Glutamatergic neuron (in vitro differentiated cells): Measurements from ENCODE around the gene TEX48. TPM values are rescaled to one million over a fixed set of nuclear protein-coding genes. Genes with fewer than 3 reads are reported as not detected.

Source experiments
- DNase-seq: peaks from one replicate; pipeline ENCODE4 v3.0.0; 2022
- H3K27ac Mint-ChIP-seq: one replicate; pipeline ENCODE4 v1.8.0; 2020; ENCODE audit warnings: mild to moderate bottlenecking, mixed read lengths, inconsistent platforms; ENCODE audit not compliant: unreplicated experiment
- H3K27me3 Mint-ChIP-seq: one replicate; pipeline ENCODE4 v1.8.0; 2020; ENCODE audit warnings: mild to moderate bottlenecking, moderate library complexity, mixed read lengths, inconsistent platforms; ENCODE audit not compliant: unreplicated experiment
- H3K36me3 Mint-ChIP-seq: one replicate; pipeline ENCODE4 v1.8.0; 2020; ENCODE audit warnings: mild to moderate bottlenecking, mixed read lengths, inconsistent platforms; ENCODE audit not compliant: unreplicated experiment
- H3K4me1 Mint-ChIP-seq: one replicate; pipeline ENCODE4 v1.8.0; 2020; ENCODE audit warnings: mild to moderate bottlenecking, low read depth, mixed read lengths, inconsistent platforms; ENCODE audit not compliant: unreplicated experiment
- H3K4me3 Mint-ChIP-seq: one replicate; pipeline ENCODE4 v1.8.0; 2020; ENCODE audit warnings: mild to moderate bottlenecking, mixed read lengths, inconsistent platforms; ENCODE audit not compliant: unreplicated experiment
- H3K9me3 Mint-ChIP-seq: one replicate; pipeline ENCODE4 v1.8.0; 2020; ENCODE audit warnings: mild to moderate bottlenecking, moderate library complexity, mixed read lengths, inconsistent platforms; ENCODE audit not compliant: unreplicated experiment
- total RNA-seq: library from RNA; stranded (reverse); fragmentation: NEBNext Ultra II Directional; extraction: Animal tissue kit (Norgen Biotek cat#: 25700); gene quantifications from one replicate; pipeline ENCODE4 v1.2.1, GENCODE V29; 2021; ENCODE audit not compliant: unreplicated experiment
- TF ChIP-seq, protein P1 (sequence below): fragments of 200-600 bp; sonication (generic); IDR thresholded peaks from one replicate; pipeline ENCODE4 v1.5.0; 2021; ENCODE audit not compliant: partially characterized antibody, unreplicated experiment

TEX48 gene
- total RNA-seq, 1 donor from 2014 or later, result not detected

DNA sequence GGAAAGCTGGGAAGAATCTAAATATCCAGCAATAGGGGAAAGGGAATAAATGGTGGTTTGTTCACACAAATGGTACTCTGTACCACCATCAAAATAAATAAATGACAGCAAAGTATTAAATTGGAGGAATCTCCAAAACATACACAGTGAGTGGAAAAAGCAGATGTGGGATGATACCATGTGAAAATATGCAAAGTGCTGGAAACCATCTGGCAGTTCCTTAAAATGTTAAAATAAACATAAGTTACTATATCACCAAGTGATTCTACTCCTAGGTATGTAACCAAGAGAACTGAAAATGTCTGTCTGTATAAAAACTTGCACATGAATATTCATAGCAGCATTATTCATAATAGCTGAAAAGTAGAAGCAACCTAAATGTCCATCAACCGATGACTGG lies 41.9 kb upstream of the TEX48 start:
- Mint-ChIP-seq H3K4me1 (peaks cover 18% of the 10 kb centered on the region), H3K36me3 (peaks cover 5% of the 10 kb centered on the region), H3K4me3 (no peak overlapping the region), H3K27me3 (peaks cover 4% of the 10 kb centered on the region), H3K27ac (no peak overlapping the region), H3K9me3 (peaks cover 8% of the 10 kb centered on the region)
- TF ChIP-seq, protein P1, sequence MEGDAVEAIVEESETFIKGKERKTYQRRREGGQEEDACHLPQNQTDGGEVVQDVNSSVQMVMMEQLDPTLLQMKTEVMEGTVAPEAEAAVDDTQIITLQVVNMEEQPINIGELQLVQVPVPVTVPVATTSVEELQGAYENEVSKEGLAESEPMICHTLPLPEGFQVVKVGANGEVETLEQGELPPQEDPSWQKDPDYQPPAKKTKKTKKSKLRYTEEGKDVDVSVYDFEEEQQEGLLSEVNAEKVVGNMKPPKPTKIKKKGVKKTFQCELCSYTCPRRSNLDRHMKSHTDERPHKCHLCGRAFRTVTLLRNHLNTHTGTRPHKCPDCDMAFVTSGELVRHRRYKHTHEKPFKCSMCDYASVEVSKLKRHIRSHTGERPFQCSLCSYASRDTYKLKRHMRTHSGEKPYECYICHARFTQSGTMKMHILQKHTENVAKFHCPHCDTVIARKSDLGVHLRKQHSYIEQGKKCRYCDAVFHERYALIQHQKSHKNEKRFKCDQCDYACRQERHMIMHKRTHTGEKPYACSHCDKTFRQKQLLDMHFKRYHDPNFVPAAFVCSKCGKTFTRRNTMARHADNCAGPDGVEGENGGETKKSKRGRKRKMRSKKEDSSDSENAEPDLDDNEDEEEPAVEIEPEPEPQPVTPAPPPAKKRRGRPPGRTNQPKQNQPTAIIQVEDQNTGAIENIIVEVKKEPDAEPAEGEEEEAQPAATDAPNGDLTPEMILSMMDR, result no peak
- no peak for DNase-seq

DNA sequence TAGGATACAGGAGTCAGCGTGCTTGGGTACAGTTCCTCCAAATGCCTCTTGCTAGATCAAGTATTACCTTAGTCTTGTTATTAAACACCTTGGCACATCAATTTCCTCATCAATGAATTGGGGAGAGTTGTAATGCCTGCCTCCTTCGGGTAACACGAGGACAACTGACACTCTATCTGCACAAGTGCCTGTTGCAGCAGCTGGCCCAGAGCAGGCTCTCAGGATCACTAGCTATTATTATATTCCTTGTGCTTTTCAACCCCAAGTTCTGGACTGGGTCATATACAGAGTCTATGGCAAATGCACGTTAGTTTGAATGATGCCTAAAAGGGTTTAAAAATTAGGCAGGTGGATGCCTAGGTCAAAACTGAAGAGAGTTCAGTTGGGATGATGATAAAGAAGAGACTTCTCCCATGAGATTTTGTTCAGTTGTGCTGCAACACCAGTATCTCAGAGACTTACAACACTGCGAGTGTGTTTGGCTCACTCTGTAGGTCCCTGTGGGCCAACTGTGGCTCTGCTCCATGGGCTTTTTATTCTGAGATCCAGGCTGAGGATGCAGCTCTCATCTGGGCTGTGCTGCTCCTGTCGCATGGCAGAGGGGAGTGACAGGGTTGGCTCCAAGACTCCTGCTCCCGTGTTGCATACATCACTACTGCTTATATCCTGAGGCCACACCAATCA lies 41.1 kb upstream of the TEX48 start:
- TF ChIP-seq, protein P1, result no peak
- H3K36me3 Mint-ChIP-seq, result peaks cover 5% of the 10 kb centered on the region
- peaks cover 23% of the 10 kb centered on the region for H3K4me1 Mint-ChIP-seq
- no peak overlapping the region for H3K4me3 Mint-ChIP-seq
- no peak overlapping the region for H3K27ac Mint-ChIP-seq
- H3K27me3 Mint-ChIP-seq, result peaks cover 9% of the 10 kb centered on the region
- H3K9me3 Mint-ChIP-seq, result peaks cover 11% of the 10 kb centered on the region
- DNase-seq, result no peak

DNA sequence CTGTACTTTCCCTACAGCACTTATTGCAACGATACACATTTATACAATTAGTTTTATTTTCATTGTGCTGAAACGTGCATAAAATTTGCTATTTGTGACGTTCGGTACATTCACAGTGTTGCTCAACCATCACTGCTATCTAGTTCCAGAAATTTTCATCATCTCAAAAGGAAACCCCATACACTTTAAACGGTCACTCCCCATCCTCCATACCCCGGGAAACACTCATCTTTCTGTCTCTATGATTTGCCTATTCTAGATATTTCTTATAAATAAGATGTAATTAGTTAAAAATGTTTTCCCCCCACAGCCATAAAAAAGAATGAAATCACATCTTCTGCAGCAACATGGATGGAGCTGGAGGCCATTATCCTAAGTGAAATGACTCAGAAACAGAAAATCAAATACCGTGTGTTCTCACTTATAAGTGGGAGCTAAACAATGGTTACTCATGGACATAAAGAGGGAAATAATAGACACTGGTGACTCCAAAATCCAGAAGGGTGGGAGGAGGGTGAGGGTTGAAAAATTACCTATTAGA lies 40.2 kb upstream of the TEX48 start:
- H3K9me3 Mint-ChIP-seq, result peaks cover 11% of the 10 kb centered on the region
- peaks cover 5% of the 10 kb centered on the region for H3K36me3 Mint-ChIP-seq
- H3K27ac Mint-ChIP-seq, result no peak overlapping the region
- H3K4me3 Mint-ChIP-seq, result no peak overlapping the region
- peaks cover 12% of the 10 kb centered on the region for H3K27me3 Mint-ChIP-seq
- TF ChIP-seq, protein P1, result no peak
- peaks cover 32% of the 10 kb centered on the region for H3K4me1 Mint-ChIP-seq
- no peak for DNase-seq

DNA sequence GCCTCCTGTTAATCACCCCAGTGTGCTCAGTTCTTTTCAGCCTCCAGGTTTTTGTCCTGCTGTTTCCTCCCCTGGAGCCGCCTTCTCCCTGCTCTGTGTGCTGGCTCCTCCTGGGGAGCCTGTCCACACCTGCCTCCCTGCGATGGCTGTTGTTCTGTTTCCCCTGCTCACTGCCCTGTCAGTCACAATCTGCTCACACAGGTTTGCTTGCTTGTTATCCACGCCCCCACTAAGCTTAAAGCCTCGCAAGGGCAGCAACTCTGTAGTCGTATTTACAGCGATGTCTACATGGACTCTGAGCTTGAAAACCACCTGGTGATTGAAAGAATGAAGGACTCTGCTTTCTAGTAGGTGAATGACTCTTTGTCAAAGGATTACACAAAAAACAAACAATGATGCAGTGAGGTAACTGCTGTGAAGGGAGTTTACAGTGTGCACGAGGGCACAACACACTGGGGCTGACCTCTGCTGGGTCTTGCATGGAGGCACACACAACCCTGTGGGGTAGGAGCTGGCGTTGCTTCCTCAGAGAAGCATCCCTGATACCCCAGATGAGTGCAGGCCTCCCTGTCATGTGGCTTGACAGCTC lies 39.6 kb upstream of the TEX48 start:
- DNase-seq, result no peak
- Mint-ChIP-seq H3K27me3 (peaks cover 12% of the 10 kb centered on the region), H3K4me3 (no peak overlapping the region), H3K9me3 (peaks cover 11% of the 10 kb centered on the region), H3K27ac (peak overlapping the region; percentile 30), H3K36me3 (peaks cover 5% of the 10 kb centered on the region), H3K4me1 (peaks cover 33% of the 10 kb centered on the region)
- TF ChIP-seq, protein P1, result no peak
